Right lobe of liver (tissue), 6 donors: ENCODE data around the gene OR2T34. TPM values are rescaled to one million over a fixed set of nuclear protein-coding genes. Genes with fewer than 3 reads are reported as not detected.
"Not testable (repeated sequence)": the region's sequence is repeated elsewhere in the genome, so short reads cannot be mapped to it uniquely, and the experiment has no call there.

Source experiments
- ATAC-seq, 4 donors: fragments of 200-7000 bp; cut with Tn5 transposase; one replicate each; pipeline ENCODE4 v1.9.1; 2020; ENCODE audit warnings: mild to moderate bottlenecking in 4 of 4, moderate library complexity in 4 of 4
- DNase-seq, 3 donors: peaks; one replicate each; pipeline ENCODE4 v3.0.0-alpha.2; 2020
- H3K27ac ChIP-seq, 3 donors: fragments of 200-600 bp; one replicate each; pipeline ENCODE4 v1.8.0; 2022
- H3K27me3 ChIP-seq, 2 donors: fragments of 200-600 bp; one replicate each; pipeline ENCODE4 v1.8.0; 2022
- H3K36me3 ChIP-seq, 4 donors: fragments of 200-600 bp; sonication (generic) in 1 of 4; one replicate each; pipeline versions ENCODE4 v1.5.1 to v1.8.0; 2017 to 2022; ENCODE audit warnings: control low read depth in 1 of 4
- H3K4me1 ChIP-seq, 4 donors: fragments of 200-600 bp; sonication (generic) in 1 of 4; one replicate each; pipeline versions ENCODE4 v1.5.1 to v1.8.0; 2017 to 2022; ENCODE audit warnings: control low read depth in 1 of 4
- H3K4me3 ChIP-seq, 3 donors: fragments of 200-600 bp; one replicate each; pipeline ENCODE4 v1.8.0; 2022
- H3K9me3 ChIP-seq, 4 donors: fragments of 200-600 bp; sonication (generic) in 1 of 4; one replicate each; pipeline versions ENCODE4 v1.5.1 to v1.8.0; 2017 to 2022; ENCODE audit warnings: control low read depth in 1 of 4
- CTCF ChIP-seq, 4 donors: fragments of 200-600 bp in 3 of 4; fragments of 450-650 bp in 1 of 4; IDR thresholded peaks; one replicate each; pipeline versions ENCODE4 v1.5.1 to v1.8.0; 2016 to 2022; ENCODE audit warnings: antibody characterized with exemption in 4 of 4, mild to moderate bottlenecking in 2 of 4
- POLR2A ChIP-seq: fragments of 450-650 bp; IDR thresholded peaks from one replicate; pipeline ENCODE4 v1.6.1; 2017; ENCODE audit warnings: antibody characterized with exemption, mild to moderate bottlenecking
- WGBS: methylation state at CpG from one replicate; pipeline ENCODE4 v1.1.6; 2018; ENCODE audit warnings: low coverage, low lambda C conversion rate; ENCODE audit not compliant: insufficient coverage; ENCODE audit errors: missing lambda C conversion rate; 5-methylcytosine and 5-hydroxymethylcytosine counted together
- intact Hi-C, 2 donors: fragments of 100-400 bp; cut with DNase I; formaldehyde crosslinking; loops; one replicate each; pipeline versions ENCODE4 v1.11.2 to v1.14.1; 2022
- long read RNA-seq: library from polyadenylated mRNA; unstranded; transcript quantifications from one replicate; pipeline ENCODE4 v2.0.0, GENCODE V29; 2019
- total RNA-seq, 6 experiments: library from RNA; depleted of rRNA in 2 of 6; stranded (reverse); fragments of >200 nt in 2 of 6; fragmentation: NEBNext Ultra II Directional in 3 of 6; extraction: Animal tissue kit (Norgen Biotek cat#: 25700) in 3 of 6; gene quantifications; one replicate each; pipeline versions ENCODE4 v1.1.0 to v1.2.4, GENCODE V29; 2016 to 2023
- donor health status: DM: no; HTN: yes; CAD: no.
- donor health status: DM: no; HTN: no; CAD: no.
- donor health status: DM: no; HTN: no; CAD: no.
- donor health status: DM: no; HTN: yes; CAD: no.
- donor health status: DM: no; HTN: yes; CAD: no.

OR2T34 gene
- total RNA-seq, result not detected
- long read RNA-seq, result 0 reads

GRCh38 chr1:248574657-248575056 is at the start of gene OR2T34:
OR2T34 (minus strand) TSS chr1:248574757; CDS start chr1:248574757, 0 bp downstream.
- 69% methylated on average over 3 of the region's 3 CpGs for WGBS
- H3K27me3 ChIP-seq, H3K9me3 ChIP-seq, H3K4me1 ChIP-seq, H3K36me3 ChIP-seq, intact Hi-C loops, DNase-seq, H3K4me3 ChIP-seq, ATAC-seq, H3K27ac ChIP-seq: not testable (repeated sequence)

- peak; percentile 73 to 84 (median 74) for ATAC-seq
Observed at GRCh38 chr1:248622570-248623001, 48.0 kb upstream of the OR2T34 start.

GRCh38 chr1:248621770-248622169 is 47.2 kb upstream of the OR2T34 start:
- H3K27ac ChIP-seq, result no peak overlapping the region
- WGBS, result 52% methylated on average over 7 of the region's 7 CpGs
- H3K36me3 ChIP-seq, result no peaks in the 10 kb centered on the region
- H3K4me3 ChIP-seq, result no peak overlapping the region
- intact Hi-C loops, result no loop called here
- no peaks in the 10 kb centered on the region for H3K9me3 ChIP-seq
- no peak for ATAC-seq
- DNase-seq, result no peak
- TF ChIP-seq POLR2A (no peak), CTCF (IDR thresholded peaks at IDR 0.05) (no peak)
- H3K4me1 ChIP-seq, result no peaks in the 10 kb centered on the region
- no peaks in the 10 kb centered on the region for H3K27me3 ChIP-seq

More at GRCh38 chr1:248622570-248623001, 48.0 kb upstream of the OR2T34 start:
- no peak for DNase-seq
- no peak for TF ChIP-seq POLR2A
- peak; percentile 55 to 66 (median 58) for TF ChIP-seq CTCF (IDR thresholded peaks at IDR 0.05)
- no peaks in the 10 kb centered on the region for H3K4me1 ChIP-seq
- intact Hi-C loops, result no loop called here
- H3K27me3 ChIP-seq, result no peaks in the 10 kb centered on the region
- WGBS, result 60% methylated on average over 4 of the region's 4 CpGs
- no peaks in the 10 kb centered on the region for H3K36me3 ChIP-seq
- no peaks in the 10 kb centered on the region for H3K9me3 ChIP-seq
- H3K4me3 ChIP-seq, result no peak overlapping the region
- no peak overlapping the region for H3K27ac ChIP-seq

- no peaks in the 10 kb centered on the region for H3K27me3 ChIP-seq
- TF ChIP-seq POLR2A (no peak), CTCF (IDR thresholded peaks at IDR 0.05) (peak; percentile 52 to 75 (median 68))
- H3K27ac ChIP-seq, result no peak overlapping the region
- H3K9me3 ChIP-seq, result no peaks in the 10 kb centered on the region
- ATAC-seq, result peak; percentile 71 to 82 (median 77)
- no peaks in the 10 kb centered on the region for H3K36me3 ChIP-seq
- H3K4me3 ChIP-seq, result no peak overlapping the region
- WGBS, result 0% methylated on average over 3 of the region's 3 CpGs
- H3K4me1 ChIP-seq, result no peaks in the 10 kb centered on the region
- intact Hi-C loops, result loop anchor here in 1 of 2 donors (10.0 kb wide), 1 partner anchor 56 kb away; no protein-coding TSS in a partner anchor
- DNase-seq, result peak in 1 of 3 donors; percentile 56
Observed at GRCh38 chr1:248618878-248619277, 44.3 kb upstream of the OR2T34 start.

GRCh38 chr1:248618119-248618518 is 43.6 kb upstream of the OR2T34 start:
- H3K9me3 ChIP-seq, result no peaks in the 10 kb centered on the region
- H3K4me3 ChIP-seq, result no peak overlapping the region
- ATAC-seq (no peak), DNase-seq (no peak)
- no peaks in the 10 kb centered on the region for H3K27me3 ChIP-seq
- WGBS, result 60% methylated on average over 7 of the region's 7 CpGs
- H3K27ac ChIP-seq, result no peak overlapping the region
- H3K4me1 ChIP-seq, result no peaks in the 10 kb centered on the region
- no peaks in the 10 kb centered on the region for H3K36me3 ChIP-seq
- TF ChIP-seq CTCF (IDR thresholded peaks at IDR 0.05), result no peak
- TF ChIP-seq POLR2A, result no peak
- intact Hi-C loops, result loop anchor here in 1 of 2 donors (10.0 kb wide), 1 partner anchor 57 kb away; no protein-coding TSS in a partner anchor
